HEK293 (cell line): ENCODE data around the gene ANO6.

Experiments
- GLI4 ChIP-seq: fragments of 450-650 bp; formaldehyde crosslinking; IDR thresholded peaks from 2 replicates; pipeline ENCODE4 v1.5.1; 2016; ENCODE audit warnings: missing biosample characterization, missing genetic modification characterization
- KLF8 ChIP-seq: fragments of 450-650 bp; formaldehyde crosslinking; IDR thresholded peaks from 2 replicates; pipeline ENCODE4 v1.5.1; 2016; ENCODE audit warnings: missing biosample characterization, missing genetic modification characterization
- KLF9 ChIP-seq: fragments of 450-650 bp; formaldehyde crosslinking; IDR thresholded peaks from 2 replicates; pipeline ENCODE4 v1.5.1; 2016; ENCODE audit warnings: missing biosample characterization, missing genetic modification characterization, low read depth
- MZF1 ChIP-seq: fragments of 450-650 bp; formaldehyde crosslinking; IDR thresholded peaks from 2 replicates; pipeline ENCODE4 v1.5.1; 2017; ENCODE audit warnings: missing biosample characterization, missing genetic modification characterization, borderline replicate concordance
- OVOL3 ChIP-seq: fragments of 450-650 bp; formaldehyde crosslinking; IDR thresholded peaks from 2 replicates; pipeline ENCODE4 v1.5.1; 2016; ENCODE audit warnings: missing biosample characterization, missing genetic modification characterization
- RBAK ChIP-seq: fragments of 450-650 bp; formaldehyde crosslinking; IDR thresholded peaks from 2 replicates; pipeline ENCODE4 v1.5.1; 2016; ENCODE audit warnings: missing biosample characterization, missing genetic modification characterization
- SCRT2 ChIP-seq: fragments of 450-650 bp; formaldehyde crosslinking; IDR thresholded peaks from 2 replicates; pipeline ENCODE4 v1.5.1; 2016; ENCODE audit warnings: missing biosample characterization, missing genetic modification characterization
- TRIM28 ChIP-seq: IDR thresholded peaks from 2 replicates; pipeline ENCODE4 v1.6.1; 2011; ENCODE audit warnings: low read length, control low read depth, borderline replicate concordance
- ZBTB21 ChIP-seq: fragments of 450-650 bp; formaldehyde crosslinking; IDR thresholded peaks from 2 replicates; pipeline ENCODE4 v1.5.1; 2017; ENCODE audit warnings: missing biosample characterization, missing genetic modification characterization
- ZBTB48 ChIP-seq: fragments of 450-650 bp; formaldehyde crosslinking; IDR thresholded peaks from 2 replicates; pipeline ENCODE4 v1.5.1; 2016; ENCODE audit warnings: missing biosample characterization, missing genetic modification characterization
- ZEB2 ChIP-seq: fragments of 450-650 bp; formaldehyde crosslinking; IDR thresholded peaks from 2 replicates; pipeline ENCODE4 v1.5.1; 2016; ENCODE audit warnings: missing biosample characterization, missing genetic modification characterization
- ZFHX2 ChIP-seq: fragments of 450-650 bp; formaldehyde crosslinking; conservative IDR thresholded peaks from 2 replicates; pipeline ENCODE4 v1.5.1; 2016; ENCODE audit warnings: missing biosample characterization, missing genetic modification characterization
- ZFP3 ChIP-seq: fragments of 450-650 bp; formaldehyde crosslinking; IDR thresholded peaks from 2 replicates; pipeline ENCODE4 v1.5.1; 2016; ENCODE audit warnings: low read depth, missing biosample characterization, missing genetic modification characterization
- ZNF16 ChIP-seq: fragments of 450-650 bp; formaldehyde crosslinking; IDR thresholded peaks from 2 replicates; pipeline ENCODE4 v1.5.1; 2016; ENCODE audit warnings: low read depth, missing biosample characterization, missing genetic modification characterization
- ZNF19 ChIP-seq: fragments of 450-650 bp; formaldehyde crosslinking; IDR thresholded peaks from 2 replicates; pipeline ENCODE4; 2016; ENCODE audit warnings: missing biosample characterization, missing genetic modification characterization, low read depth
- ZNF223 ChIP-seq: fragments of 450-650 bp; formaldehyde crosslinking; IDR thresholded peaks from 2 replicates; pipeline ENCODE4 v1.5.1; 2016; ENCODE audit warnings: missing biosample characterization, missing genetic modification characterization
- ZNF292 ChIP-seq: fragments of 450-650 bp; formaldehyde crosslinking; IDR thresholded peaks from 2 replicates; pipeline ENCODE4 v1.5.1; 2016; ENCODE audit warnings: low read depth, missing biosample characterization, missing genetic modification characterization, borderline replicate concordance
- ZNF37A ChIP-seq: fragments of 450-650 bp; IDR thresholded peaks from 2 replicates; pipeline ENCODE4 v1.5.1; 2018; ENCODE audit warnings: missing biosample characterization, missing genetic modification characterization
- ZNF558 ChIP-seq: fragments of 450-650 bp; formaldehyde crosslinking; IDR thresholded peaks from 2 replicates; pipeline ENCODE4 v1.5.1; 2016; ENCODE audit warnings: missing biosample characterization, missing genetic modification characterization
- ZNF585B ChIP-seq: fragments of 450-650 bp; formaldehyde crosslinking; IDR thresholded peaks from 2 replicates; pipeline ENCODE4 v1.5.1; 2016; ENCODE audit warnings: missing biosample characterization, missing genetic modification characterization
- ZNF600 ChIP-seq: fragments of 450-650 bp; formaldehyde crosslinking; IDR thresholded peaks from 2 replicates; pipeline ENCODE4 v1.5.1; 2016; ENCODE audit warnings: missing biosample characterization, missing genetic modification characterization
- ZNF623 ChIP-seq: fragments of 450-650 bp; formaldehyde crosslinking; IDR thresholded peaks from 2 replicates; pipeline ENCODE4 v1.5.1; 2016; ENCODE audit warnings: missing biosample characterization, missing genetic modification characterization
- ZNF624 ChIP-seq: fragments of 450-650 bp; formaldehyde crosslinking; IDR thresholded peaks from 2 replicates; pipeline ENCODE4 v1.5.1; 2017; ENCODE audit warnings: missing biosample characterization, missing genetic modification characterization
- ZNF768 ChIP-seq: fragments of 450-650 bp; formaldehyde crosslinking; IDR thresholded peaks from 2 replicates; pipeline ENCODE4 v1.5.1; 2018; ENCODE audit warnings: missing biosample characterization, mild to moderate bottlenecking, missing genetic modification characterization
- ZSCAN23 ChIP-seq: fragments of 450-650 bp; formaldehyde crosslinking; IDR thresholded peaks from 2 replicates; pipeline ENCODE4 v1.5.1; 2016; ENCODE audit warnings: missing biosample characterization, missing genetic modification characterization
- TF ChIP-seq, protein P1 (sequence below): fragments of 450-650 bp; formaldehyde crosslinking; conservative IDR thresholded peaks from 2 replicates; pipeline ENCODE4 v1.5.1; 2016; ENCODE audit warnings: low read depth, missing biosample characterization, missing genetic modification characterization
- TF ChIP-seq, protein P2 (sequence below): fragments of 450-650 bp; formaldehyde crosslinking; conservative IDR thresholded peaks from 2 replicates; pipeline ENCODE4 v1.5.1; 2016; ENCODE audit warnings: low read depth, missing biosample characterization, missing genetic modification characterization
- TF ChIP-seq, protein P3 (sequence below): fragments of 450-650 bp; formaldehyde crosslinking; IDR thresholded peaks from 2 replicates; pipeline ENCODE4 v1.5.1; 2016; ENCODE audit warnings: missing biosample characterization, missing genetic modification characterization, borderline replicate concordance
- TF ChIP-seq, protein P4 (sequence below): IDR thresholded peaks from 2 replicates; pipeline ENCODE4 v1.6.1; 2011; ENCODE audit warnings: mild to moderate bottlenecking, low read depth, low read length, borderline replicate concordance

The ANO6 gene

DNA sequence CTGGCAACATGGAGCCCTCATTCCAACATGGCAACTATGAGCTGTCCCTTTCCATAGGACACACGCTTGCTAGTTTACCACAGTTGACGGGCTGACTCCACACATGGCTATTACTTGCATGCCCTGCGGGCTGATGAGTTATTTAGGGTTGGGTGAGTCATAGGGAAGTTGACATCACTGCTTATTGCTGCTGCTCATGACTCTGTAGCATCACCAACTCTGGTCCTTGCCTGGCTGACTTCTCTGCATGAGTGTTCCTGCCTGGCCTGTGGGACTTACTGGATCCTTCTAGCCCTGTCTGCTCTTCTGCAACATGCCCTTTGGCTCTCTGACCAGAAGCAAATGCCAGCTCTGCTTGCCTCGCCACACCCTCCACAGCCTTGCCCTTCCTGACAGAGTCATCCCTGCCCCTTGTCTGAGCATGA is 199.5 kb downstream of the ANO6 start (continued):
- TF ChIP-seq ZEB2 (tag by site-specific recombination) (peak; percentile 83), ZSCAN23 (peak; percentile 56; the same call in 1 of the 2 replicates), GLI4 (tag by site-specific recombination) (peak; percentile 27; the same call in 1 of the 2 replicates), ZNF624 (tag by site-specific recombination) (no peak), ZNF585B (tag by site-specific recombination) (no peak), MZF1 (tag by site-specific recombination) (no peak), KLF8 (peak; percentile 81), SCRT2 (tag by site-specific recombination) (peak; percentile 82), ZNF600 (peak; percentile 64), RBAK (tag by site-specific recombination) (peak; percentile 89), TRIM28 (no peak), ZNF292 (tag by site-specific recombination) (no peak), ZNF623 (tag by site-specific recombination) (peak; percentile 37), ZNF16 (tag by site-specific recombination) (no peak), ZBTB21 (tag by site-specific recombination) (peak; percentile 85), KLF9 (tag by site-specific recombination) (no peak), ZFHX2 (tag by site-specific recombination) (no peak), ZNF37A (no peak), OVOL3 (no peak), ZNF19 (tag by site-specific recombination) (no peak), ZNF223 (no peak), ZNF768 (tag by site-specific recombination) (no peak), ZNF558 (tag by site-specific recombination) (peak; percentile 93), ZBTB48 (no peak), ZFP3 (no peak)
- TF ChIP-seq, protein P1, sequence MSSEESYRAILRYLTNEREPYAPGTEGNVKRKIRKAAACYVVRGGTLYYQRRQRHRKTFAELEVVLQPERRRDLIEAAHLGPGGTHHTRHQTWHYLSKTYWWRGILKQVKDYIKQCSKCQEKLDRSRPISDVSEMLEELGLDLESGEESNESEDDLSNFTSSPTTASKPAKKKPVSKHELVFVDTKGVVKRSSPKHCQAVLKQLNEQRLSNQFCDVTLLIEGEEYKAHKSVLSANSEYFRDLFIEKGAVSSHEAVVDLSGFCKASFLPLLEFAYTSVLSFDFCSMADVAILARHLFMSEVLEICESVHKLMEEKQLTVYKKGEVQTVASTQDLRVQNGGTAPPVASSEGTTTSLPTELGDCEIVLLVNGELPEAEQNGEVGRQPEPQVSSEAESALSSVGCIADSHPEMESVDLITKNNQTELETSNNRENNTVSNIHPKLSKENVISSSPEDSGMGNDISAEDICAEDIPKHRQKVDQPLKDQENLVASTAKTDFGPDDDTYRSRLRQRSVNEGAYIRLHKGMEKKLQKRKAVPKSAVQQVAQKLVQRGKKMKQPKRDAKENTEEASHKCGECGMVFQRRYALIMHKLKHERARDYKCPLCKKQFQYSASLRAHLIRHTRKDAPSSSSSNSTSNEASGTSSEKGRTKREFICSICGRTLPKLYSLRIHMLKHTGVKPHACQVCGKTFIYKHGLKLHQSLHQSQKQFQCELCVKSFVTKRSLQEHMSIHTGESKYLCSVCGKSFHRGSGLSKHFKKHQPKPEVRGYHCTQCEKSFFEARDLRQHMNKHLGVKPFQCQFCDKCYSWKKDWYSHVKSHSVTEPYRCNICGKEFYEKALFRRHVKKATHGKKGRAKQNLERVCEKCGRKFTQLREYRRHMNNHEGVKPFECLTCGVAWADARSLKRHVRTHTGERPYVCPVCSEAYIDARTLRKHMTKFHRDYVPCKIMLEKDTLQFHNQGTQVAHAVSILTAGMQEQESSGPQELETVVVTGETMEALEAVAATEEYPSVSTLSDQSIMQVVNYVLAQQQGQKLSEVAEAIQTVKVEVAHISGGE (tag by site-specific recombination) = no peak
- TF ChIP-seq, protein P2, sequence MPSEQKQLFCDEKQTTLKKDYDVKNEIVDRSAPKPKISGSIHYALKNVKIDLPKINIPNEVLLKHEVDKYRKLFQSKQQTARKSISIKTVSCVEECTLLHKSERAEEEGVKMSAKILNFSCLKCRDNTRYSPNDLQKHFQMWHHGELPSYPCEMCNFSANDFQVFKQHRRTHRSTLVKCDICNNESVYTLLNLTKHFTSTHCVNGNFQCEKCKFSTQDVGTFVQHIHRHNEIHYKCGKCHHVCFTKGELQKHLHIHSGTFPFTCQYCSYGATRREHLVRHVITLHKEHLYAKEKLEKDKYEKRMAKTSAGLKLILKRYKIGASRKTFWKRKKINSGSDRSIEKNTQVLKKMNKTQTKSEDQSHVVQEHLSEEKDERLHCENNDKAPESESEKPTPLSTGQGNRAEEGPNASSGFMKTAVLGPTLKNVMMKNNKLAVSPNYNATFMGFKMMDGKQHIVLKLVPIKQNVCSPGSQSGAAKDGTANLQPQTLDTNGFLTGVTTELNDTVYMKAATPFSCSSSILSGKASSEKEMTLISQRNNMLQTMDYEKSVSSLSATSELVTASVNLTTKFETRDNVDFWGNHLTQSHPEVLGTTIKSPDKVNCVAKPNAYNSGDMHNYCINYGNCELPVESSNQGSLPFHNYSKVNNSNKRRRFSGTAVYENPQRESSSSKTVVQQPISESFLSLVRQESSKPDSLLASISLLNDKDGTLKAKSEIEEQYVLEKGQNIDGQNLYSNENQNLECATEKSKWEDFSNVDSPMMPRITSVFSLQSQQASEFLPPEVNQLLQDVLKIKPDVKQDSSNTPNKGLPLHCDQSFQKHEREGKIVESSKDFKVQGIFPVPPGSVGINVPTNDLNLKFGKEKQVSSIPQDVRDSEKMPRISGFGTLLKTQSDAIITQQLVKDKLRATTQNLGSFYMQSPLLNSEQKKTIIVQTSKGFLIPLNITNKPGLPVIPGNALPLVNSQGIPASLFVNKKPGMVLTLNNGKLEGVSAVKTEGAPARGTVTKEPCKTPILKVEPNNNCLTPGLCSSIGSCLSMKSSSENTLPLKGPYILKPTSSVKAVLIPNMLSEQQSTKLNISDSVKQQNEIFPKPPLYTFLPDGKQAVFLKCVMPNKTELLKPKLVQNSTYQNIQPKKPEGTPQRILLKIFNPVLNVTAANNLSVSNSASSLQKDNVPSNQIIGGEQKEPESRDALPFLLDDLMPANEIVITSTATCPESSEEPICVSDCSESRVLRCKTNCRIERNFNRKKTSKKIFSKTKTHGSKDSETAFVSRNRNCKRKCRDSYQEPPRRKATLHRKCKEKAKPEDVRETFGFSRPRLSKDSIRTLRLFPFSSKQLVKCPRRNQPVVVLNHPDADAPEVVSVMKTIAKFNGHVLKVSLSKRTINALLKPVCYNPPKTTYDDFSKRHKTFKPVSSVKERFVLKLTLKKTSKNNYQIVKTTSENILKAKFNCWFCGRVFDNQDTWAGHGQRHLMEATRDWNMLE (tag by site-specific recombination) = peak; percentile 63
- TF ChIP-seq, protein P3, sequence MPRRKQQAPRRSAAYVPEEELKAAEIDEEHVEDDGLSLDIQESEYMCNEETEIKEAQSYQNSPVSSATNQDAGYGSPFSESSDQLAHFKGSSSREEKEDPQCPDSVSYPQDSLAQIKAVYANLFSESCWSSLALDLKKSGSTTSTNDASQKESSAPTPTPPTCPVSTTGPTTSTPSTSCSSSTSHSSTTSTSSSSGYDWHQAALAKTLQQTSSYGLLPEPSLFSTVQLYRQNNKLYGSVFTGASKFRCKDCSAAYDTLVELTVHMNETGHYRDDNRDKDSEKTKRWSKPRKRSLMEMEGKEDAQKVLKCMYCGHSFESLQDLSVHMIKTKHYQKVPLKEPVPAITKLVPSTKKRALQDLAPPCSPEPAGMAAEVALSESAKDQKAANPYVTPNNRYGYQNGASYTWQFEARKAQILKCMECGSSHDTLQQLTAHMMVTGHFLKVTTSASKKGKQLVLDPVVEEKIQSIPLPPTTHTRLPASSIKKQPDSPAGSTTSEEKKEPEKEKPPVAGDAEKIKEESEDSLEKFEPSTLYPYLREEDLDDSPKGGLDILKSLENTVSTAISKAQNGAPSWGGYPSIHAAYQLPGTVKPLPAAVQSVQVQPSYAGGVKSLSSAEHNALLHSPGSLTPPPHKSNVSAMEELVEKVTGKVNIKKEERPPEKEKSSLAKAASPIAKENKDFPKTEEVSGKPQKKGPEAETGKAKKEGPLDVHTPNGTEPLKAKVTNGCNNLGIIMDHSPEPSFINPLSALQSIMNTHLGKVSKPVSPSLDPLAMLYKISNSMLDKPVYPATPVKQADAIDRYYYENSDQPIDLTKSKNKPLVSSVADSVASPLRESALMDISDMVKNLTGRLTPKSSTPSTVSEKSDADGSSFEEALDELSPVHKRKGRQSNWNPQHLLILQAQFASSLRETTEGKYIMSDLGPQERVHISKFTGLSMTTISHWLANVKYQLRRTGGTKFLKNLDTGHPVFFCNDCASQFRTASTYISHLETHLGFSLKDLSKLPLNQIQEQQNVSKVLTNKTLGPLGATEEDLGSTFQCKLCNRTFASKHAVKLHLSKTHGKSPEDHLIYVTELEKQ (tag by site-specific recombination) = peak; percentile 79
- TF ChIP-seq, protein P4, sequence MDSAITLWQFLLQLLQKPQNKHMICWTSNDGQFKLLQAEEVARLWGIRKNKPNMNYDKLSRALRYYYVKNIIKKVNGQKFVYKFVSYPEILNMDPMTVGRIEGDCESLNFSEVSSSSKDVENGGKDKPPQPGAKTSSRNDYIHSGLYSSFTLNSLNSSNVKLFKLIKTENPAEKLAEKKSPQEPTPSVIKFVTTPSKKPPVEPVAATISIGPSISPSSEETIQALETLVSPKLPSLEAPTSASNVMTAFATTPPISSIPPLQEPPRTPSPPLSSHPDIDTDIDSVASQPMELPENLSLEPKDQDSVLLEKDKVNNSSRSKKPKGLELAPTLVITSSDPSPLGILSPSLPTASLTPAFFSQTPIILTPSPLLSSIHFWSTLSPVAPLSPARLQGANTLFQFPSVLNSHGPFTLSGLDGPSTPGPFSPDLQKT = no peak
